H9 (cell line): ENCODE measurements around the gene MEIS2. TPM values are rescaled to one million over a fixed set of nuclear protein-coding genes. Genes with fewer than 3 reads are reported as not detected.

Experiments
- DNase-seq: peaks from one replicate; pipeline ENCODE4 v3.0.0-alpha.2; 2017
- H2AFZ ChIP-seq: one replicate; pipeline ENCODE4 v1.6.1; 2013; ENCODE audit warnings: mild to moderate bottlenecking, low read length, control low read depth, moderate library complexity
- H2AK5ac ChIP-seq: 2 replicates; pipeline ENCODE4 v1.6.1; 2013; ENCODE audit warnings: low read length, control low read depth, mixed read lengths; ENCODE audit not compliant: insufficient read length
- H2BK120ac ChIP-seq: one replicate; pipeline ENCODE4 v1.6.1; 2013; ENCODE audit warnings: low read depth, mild to moderate bottlenecking, low read length, control low read depth, inconsistent platforms; ENCODE audit not compliant: poor library complexity, severe bottlenecking
- H2BK12ac ChIP-seq: 2 replicates; pipeline ENCODE4 v1.6.1; 2013; ENCODE audit warnings: low read length, control low read depth, mixed read lengths, low read depth; ENCODE audit not compliant: insufficient read length
- H2BK15ac ChIP-seq: 2 replicates; pipeline ENCODE4 v1.6.1; 2013; ENCODE audit warnings: low read depth, low read length, control low read depth
- H2BK20ac ChIP-seq: one replicate; pipeline ENCODE4 v1.6.1; 2013; ENCODE audit warnings: low read depth, mild to moderate bottlenecking, low read length, control low read depth, inconsistent platforms; ENCODE audit not compliant: poor library complexity, severe bottlenecking
- H2BK5ac ChIP-seq: 2 replicates; pipeline ENCODE4 v1.6.1; 2013; ENCODE audit warnings: low read length, control low read depth, mixed read lengths; ENCODE audit not compliant: insufficient read length
- H3K14ac ChIP-seq: 2 replicates; pipeline ENCODE4 v1.6.1; 2013; ENCODE audit warnings: low read length, control low read depth; ENCODE audit not compliant: insufficient read depth
- H3K18ac ChIP-seq: 2 replicates; pipeline ENCODE4 v1.6.1; 2013; ENCODE audit warnings: low read depth, mild to moderate bottlenecking, mixed read lengths, low read length, control low read depth; ENCODE audit not compliant: insufficient read length
- H3K23ac ChIP-seq: 2 replicates; pipeline ENCODE4 v1.6.1; 2013; ENCODE audit warnings: low read length, control low read depth, mixed read lengths, low read depth; ENCODE audit not compliant: insufficient read length
- H3K23me2 ChIP-seq: 2 replicates; pipeline ENCODE4 v1.6.1; 2013; ENCODE audit warnings: low read depth, mild to moderate bottlenecking, mixed read lengths, low read length, control low read depth; ENCODE audit not compliant: insufficient read length, poor library complexity, severe bottlenecking
- H3K27ac ChIP-seq: 2 replicates; pipeline ENCODE4 v1.5.1; 2013; ENCODE audit warnings: low read length, control low read depth, mixed read lengths, low read depth; ENCODE audit not compliant: insufficient read length
- H3K27me3 ChIP-seq: 2 replicates; pipeline ENCODE4 v1.6.1; 2013; ENCODE audit warnings: low read length, control low read depth, inconsistent platforms; ENCODE audit not compliant: insufficient read depth
- H3K4ac ChIP-seq: 2 replicates; pipeline ENCODE4 v1.6.1; 2013; ENCODE audit warnings: low read depth, mild to moderate bottlenecking, control low read depth, inconsistent platforms, low read length, moderate library complexity
- H3K4me1 ChIP-seq: 2 replicates; pipeline ENCODE4 v1.6.1; 2013; ENCODE audit warnings: low read length, control low read depth, inconsistent platforms; ENCODE audit not compliant: insufficient read depth
- H3K4me2 ChIP-seq: 2 replicates; pipeline ENCODE4 v1.6.1; 2013; ENCODE audit warnings: low read length, control low read depth, mixed read lengths; ENCODE audit not compliant: insufficient read length, insufficient read depth
- H3K56ac ChIP-seq: 2 replicates; pipeline ENCODE4 v1.6.1; 2013; ENCODE audit warnings: low read depth, mild to moderate bottlenecking, mixed read lengths, low read length, control low read depth; ENCODE audit not compliant: insufficient read length
- H3K79me1 ChIP-seq: 2 replicates; pipeline ENCODE4 v1.6.1; 2013; ENCODE audit warnings: low read depth, mild to moderate bottlenecking, moderate library complexity, low read length, control low read depth, inconsistent platforms; ENCODE audit not compliant: insufficient read depth, poor library complexity, severe bottlenecking
- H3K79me2 ChIP-seq: 2 replicates; pipeline ENCODE4 v1.6.1; 2013; ENCODE audit warnings: low read length, control low read depth, inconsistent platforms; ENCODE audit not compliant: insufficient read depth
- H3K9ac ChIP-seq: 2 replicates; pipeline ENCODE4 v1.6.1; 2013; ENCODE audit warnings: low read length, control low read depth, mixed read lengths; ENCODE audit not compliant: insufficient read length; ENCODE audit errors: extremely low read depth
- H3K9me3 ChIP-seq: one replicate; pipeline ENCODE4 v1.6.1; 2013; ENCODE audit warnings: low read depth, low read length, inconsistent platforms; ENCODE audit not compliant: control insufficient read depth
- H3T11ph ChIP-seq: one replicate; pipeline ENCODE4 v1.6.1; 2013; ENCODE audit warnings: mild to moderate bottlenecking, low read length, control low read depth, inconsistent platforms
- H4K20me1 ChIP-seq: one replicate; pipeline ENCODE4 v1.6.1; 2013; ENCODE audit not compliant: control insufficient read depth, insufficient read length, insufficient read depth
- H4K5ac ChIP-seq: 2 replicates; pipeline ENCODE4 v1.6.1; 2013; ENCODE audit warnings: low read depth, mild to moderate bottlenecking, mixed read lengths, low read length, control low read depth; ENCODE audit not compliant: insufficient read length
- H4K8ac ChIP-seq: replicated peaks from 2 replicates; pipeline ENCODE4 v1.6.1; 2013; ENCODE audit warnings: low read length, control low read depth, mixed read lengths, low read depth; ENCODE audit not compliant: insufficient read length
- H4K91ac ChIP-seq: 2 replicates; pipeline ENCODE4 v1.6.1; 2013; ENCODE audit warnings: low read depth, mild to moderate bottlenecking, moderate library complexity, mixed read lengths, low read length, control low read depth; ENCODE audit not compliant: insufficient read length
- H3K27ac Mint-ChIP-seq, 3 experiments: 2 replicates in 2 of 3; 3 replicates in 1 of 3; pipeline ENCODE4 v1.8.0; 2020 to 2021; ENCODE audit warnings: mixed read lengths in 3 of 3, mild to moderate bottlenecking in 1 of 3, moderate library complexity in 1 of 3
- H3K27me3 Mint-ChIP-seq: 2 replicates; pipeline ENCODE4 v1.8.0; 2021; ENCODE audit warnings: low read depth, mild to moderate bottlenecking, moderate library complexity, mixed read lengths
- H3K36me3 Mint-ChIP-seq, 3 experiments: 2 replicates in 2 of 3; 3 replicates in 1 of 3; pipeline ENCODE4 v1.8.0; 2020 to 2021; ENCODE audit warnings: low read depth in 3 of 3, mixed read lengths in 3 of 3; ENCODE audit not compliant: insufficient read depth in 1 of 3
- H3K4me1 Mint-ChIP-seq, 2 experiments: 2 replicates each; pipeline ENCODE4 v1.8.0; 2020; ENCODE audit warnings: mixed read lengths in 2 of 2
- H3K4me3 Mint-ChIP-seq, 2 experiments: 2 replicates in 1 of 2; 3 replicates in 1 of 2; pipeline ENCODE4 v1.8.0; 2020 to 2021; ENCODE audit warnings: mild to moderate bottlenecking in 2 of 2, mixed read lengths in 2 of 2, moderate library complexity in 1 of 2
- H3K9me3 Mint-ChIP-seq, 2 experiments: 2 replicates in 1 of 2; 3 replicates in 1 of 2; pipeline ENCODE4 v1.8.0; 2020; ENCODE audit warnings: mild to moderate bottlenecking in 2 of 2, mixed read lengths in 2 of 2, moderate library complexity in 1 of 2
- total RNA-seq: library from RNA; stranded (reverse); gene quantifications from 2 replicates; pipeline ENCODE4 v1.2.1, GENCODE V29; 2021
- TF ChIP-seq, protein P1 (sequence below): fragments of 200-600 bp; sonication (generic); conservative IDR thresholded peaks from 3 replicates; pipeline ENCODE4 v1.8.0; 2021; ENCODE audit warnings: antibody characterized with exemption, mild to moderate bottlenecking

The MEIS2 gene
- total RNA-seq, 1 experiment from 2014 or later = 0.35 TPM

DNA sequence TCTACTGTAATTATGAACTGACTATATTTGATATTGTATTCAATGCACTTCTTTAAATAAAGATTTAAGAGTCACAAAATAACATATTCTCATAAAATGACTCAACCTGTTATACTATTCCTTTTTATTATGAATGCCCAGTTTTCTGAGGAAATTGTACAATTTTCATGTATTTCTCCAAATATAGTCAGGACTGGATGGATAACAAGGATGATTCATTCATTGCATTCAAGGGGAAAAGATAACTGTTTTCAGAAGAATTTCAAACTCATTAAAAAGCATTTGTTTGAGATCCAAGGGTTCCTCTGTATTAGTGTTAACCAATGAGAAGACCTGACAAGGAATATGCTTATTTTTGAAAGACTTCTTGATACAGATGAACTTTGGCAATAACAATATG lies 163.7 kb downstream of the MEIS2 start:
- Histone ChIP-seq H2BK15ac (no peak overlapping the region), H3K4ac (no peak overlapping the region), H2AFZ (no peak overlapping the region), H3K9ac (no peak overlapping the region), H3K27ac (no peak overlapping the region), H3K79me1 (no peaks in the 10 kb centered on the region), H3K4me1 (no peaks in the 10 kb centered on the region), H3K4me2 (no peak overlapping the region), H3T11ph (no peak overlapping the region), H2BK5ac (no peak overlapping the region), H2AK5ac (no peak overlapping the region), H2BK12ac (no peak overlapping the region), H2BK120ac (no peak overlapping the region), H3K9me3 (no peaks in the 10 kb centered on the region), H3K23ac (no peak overlapping the region), H3K18ac (no peak overlapping the region), H2BK20ac (no peak overlapping the region), H3K79me2 (no peaks in the 10 kb centered on the region), H4K5ac (no peak overlapping the region), H4K8ac (no peak overlapping the region), H3K27me3 (no peaks in the 10 kb centered on the region), H3K14ac (no peak overlapping the region), H3K23me2 (no peaks in the 10 kb centered on the region), H4K91ac (no peak overlapping the region), H3K56ac (no peak overlapping the region), H4K20me1 (no peaks in the 10 kb centered on the region)
- TF ChIP-seq, protein P1, sequence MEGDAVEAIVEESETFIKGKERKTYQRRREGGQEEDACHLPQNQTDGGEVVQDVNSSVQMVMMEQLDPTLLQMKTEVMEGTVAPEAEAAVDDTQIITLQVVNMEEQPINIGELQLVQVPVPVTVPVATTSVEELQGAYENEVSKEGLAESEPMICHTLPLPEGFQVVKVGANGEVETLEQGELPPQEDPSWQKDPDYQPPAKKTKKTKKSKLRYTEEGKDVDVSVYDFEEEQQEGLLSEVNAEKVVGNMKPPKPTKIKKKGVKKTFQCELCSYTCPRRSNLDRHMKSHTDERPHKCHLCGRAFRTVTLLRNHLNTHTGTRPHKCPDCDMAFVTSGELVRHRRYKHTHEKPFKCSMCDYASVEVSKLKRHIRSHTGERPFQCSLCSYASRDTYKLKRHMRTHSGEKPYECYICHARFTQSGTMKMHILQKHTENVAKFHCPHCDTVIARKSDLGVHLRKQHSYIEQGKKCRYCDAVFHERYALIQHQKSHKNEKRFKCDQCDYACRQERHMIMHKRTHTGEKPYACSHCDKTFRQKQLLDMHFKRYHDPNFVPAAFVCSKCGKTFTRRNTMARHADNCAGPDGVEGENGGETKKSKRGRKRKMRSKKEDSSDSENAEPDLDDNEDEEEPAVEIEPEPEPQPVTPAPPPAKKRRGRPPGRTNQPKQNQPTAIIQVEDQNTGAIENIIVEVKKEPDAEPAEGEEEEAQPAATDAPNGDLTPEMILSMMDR = no peak
- Mint-ChIP-seq H3K4me3 (no peak overlapping the region), H3K27ac (no peak overlapping the region), H3K4me1 (peaks cover 0 to 4% of the 10 kb centered on the region in 2 experiments; a peak in 1 of 4 replicates), H3K36me3 (no peaks in the 10 kb centered on the region), H3K9me3 (no peaks in the 10 kb centered on the region), H3K27me3 (0 out of 2 replicates have a peak, but pooled peaks cover 2% of the 10 kb centered on the region)
- DNase-seq = no peak
